ENCODE results near the gene PARM1.

The PARM1 gene

GRCh38 chr4:75087416-75087815 lies 154.5 kb downstream of the PARM1 start:
- no peak for DNase-seq (ENCODE audit: low read depth)

DNA sequence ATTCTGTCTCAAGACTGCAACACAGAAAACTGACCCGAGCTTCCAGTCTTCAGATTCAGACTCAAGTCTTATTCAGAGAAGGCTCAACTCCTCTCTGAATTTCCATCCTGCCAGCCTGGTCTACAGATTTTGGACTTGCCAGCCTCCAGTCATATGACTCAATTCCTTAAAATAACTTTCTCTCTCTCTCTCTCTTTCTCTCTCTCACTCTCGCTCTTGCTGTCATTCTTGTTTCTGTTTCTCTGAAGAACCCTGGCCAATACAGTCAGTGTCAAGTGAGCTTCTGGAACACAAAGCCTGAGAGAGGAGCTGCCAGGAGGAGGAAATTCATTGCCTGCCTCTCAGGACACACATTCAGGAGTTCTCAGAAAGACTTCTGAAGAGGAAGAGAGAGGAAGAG lies 154.9 kb downstream of the PARM1 start:
- no peak for DNase-seq (ENCODE audit: low read depth)

DNA sequence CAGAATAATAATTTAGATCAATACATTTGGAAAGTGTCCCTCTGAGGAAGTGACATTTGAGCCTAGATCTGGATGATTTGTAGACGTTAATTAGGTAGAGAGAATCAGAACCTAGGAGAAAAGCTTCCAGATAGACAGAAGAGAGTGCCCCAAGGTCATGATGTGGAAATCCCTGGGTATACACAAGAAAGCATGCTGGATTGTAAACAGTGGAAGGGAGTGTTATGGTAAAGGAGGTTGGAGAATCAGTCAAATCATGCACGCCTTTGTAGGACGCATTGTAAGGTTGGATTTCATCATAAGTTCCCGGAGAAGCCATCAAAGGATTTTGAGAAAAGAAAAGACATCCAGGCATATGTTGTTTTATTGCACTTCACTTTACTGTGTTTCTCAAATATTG lies 156.3 kb downstream of the PARM1 start:
- DNase-seq (ENCODE audit: low read depth) = no peak

DNA sequence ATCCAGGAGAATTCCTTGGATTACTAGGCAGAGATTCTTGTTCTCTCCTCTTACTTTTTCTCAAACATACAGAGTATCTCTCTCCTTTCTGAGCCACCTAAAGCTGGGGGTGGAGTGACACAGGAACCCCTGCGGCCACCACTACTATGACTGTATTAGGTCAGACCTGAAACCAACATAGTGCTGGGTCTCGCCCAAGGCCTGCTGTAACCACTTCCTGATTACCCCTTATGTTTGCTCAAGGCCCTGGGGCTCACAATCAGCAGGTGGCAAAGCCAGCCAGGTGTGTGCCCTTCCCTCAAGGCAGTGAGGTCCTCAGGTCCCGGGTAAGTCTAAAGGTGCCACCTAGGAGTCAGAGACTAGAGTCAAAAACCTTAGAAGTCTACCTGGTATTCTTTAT lies 166.4 kb downstream of the PARM1 start:
- no peak for DNase-seq (ENCODE audit: low read depth)

Measured in CMK (cell line).